Gastroesophageal sphincter (tissue), 4 donors: ENCODE measurements around the gene ZBTB17. TPM values are rescaled to one million over a fixed set of nuclear protein-coding genes. Genes with fewer than 3 reads are reported as not detected.
"Not testable (repeated sequence)": the region's sequence is repeated elsewhere in the genome, so short reads cannot be mapped to it uniquely, and the experiment has no call there.

Source experiments
- ATAC-seq: fragments of 150-250 bp; one replicate; pipeline ENCODE4 v1.9.1; 2016; ENCODE audit warnings: mild to moderate bottlenecking, moderate library complexity
- H3K27ac ChIP-seq, 4 donors: fragments of 200-600 bp; sonication (generic) in 3 of 4; 1 replicate in 3 of 4; 2 replicates in 1 of 4; pipeline ENCODE4 v1.5.1; 2016 to 2019
- H3K27me3 ChIP-seq: fragments of 200-600 bp; sonication (generic); one replicate; pipeline ENCODE4 v1.5.1; 2019
- H3K36me3 ChIP-seq, 2 donors: fragments of 200-600 bp; sonication (generic); one replicate each; pipeline ENCODE4 v1.5.1; 2019; ENCODE audit warnings: control low read depth in 1 of 2
- H3K4me1 ChIP-seq, 3 donors: fragments of 200-600 bp; sonication (generic); 1 replicate in 2 of 3; 2 replicates in 1 of 3; pipeline ENCODE4 v1.5.1; 2016 to 2019; ENCODE audit warnings: control low read depth in 2 of 3
- H3K4me3 ChIP-seq, 2 donors: fragments of 200-600 bp; sonication (generic); one replicate each; pipeline ENCODE4 v1.5.1; 2019; ENCODE audit warnings: mild to moderate bottlenecking in 1 of 2, moderate library complexity in 1 of 2
- H3K9me3 ChIP-seq, 3 donors: fragments of 200-600 bp; sonication (generic); one replicate each; pipeline ENCODE4 v1.5.1; 2017 to 2019; ENCODE audit warnings: control low read depth in 2 of 3
- EP300 ChIP-seq: sonication (generic); formaldehyde crosslinking; IDR thresholded peaks from one replicate; pipeline ENCODE4 v1.6.1; 2017; ENCODE audit warnings: antibody characterized with exemption, mild to moderate bottlenecking
- POLR2A ChIP-seq, 2 donors: fragments of 450-650 bp; IDR thresholded peaks; one replicate each; pipeline ENCODE4 v1.6.1; 2017; ENCODE audit warnings: antibody characterized with exemption in 2 of 2, mild to moderate bottlenecking in 2 of 2, moderate library complexity in 1 of 2
- POLR2AphosphoS5 ChIP-seq: sonication (generic); formaldehyde crosslinking; IDR thresholded peaks from one replicate; pipeline ENCODE4 v1.6.1; 2017; ENCODE audit warnings: antibody characterized with exemption
- WGBS, 2 donors: methylation state at CpG; one replicate each; pipeline ENCODE4 v1.1.5; 2018; ENCODE audit warnings: low coverage in 1 of 2; 5-methylcytosine and 5-hydroxymethylcytosine counted together
- total RNA-seq, 4 donors: library from RNA; depleted of rRNA; stranded (reverse); fragments of >200 nt; gene quantifications; one replicate each; pipeline ENCODE4 v1.1.0, GENCODE V29; 2016
- TF ChIP-seq, protein P1 (sequence below), 4 experiments: fragments of 200-600 bp in 2 of 4; fragments of 450-650 bp in 2 of 4; sonication (generic) in 1 of 4; IDR thresholded peaks; one replicate each; pipeline ENCODE4 v1.5.1; 2017 to 2019; ENCODE audit warnings: antibody characterized with exemption in 4 of 4, mild to moderate bottlenecking in 2 of 4, moderate library complexity in 2 of 4

The ZBTB17 gene
- total RNA-seq, 4 donors from 2014 or later, result 24.0 to 65.7 (median 29.0) TPM

DNA sequence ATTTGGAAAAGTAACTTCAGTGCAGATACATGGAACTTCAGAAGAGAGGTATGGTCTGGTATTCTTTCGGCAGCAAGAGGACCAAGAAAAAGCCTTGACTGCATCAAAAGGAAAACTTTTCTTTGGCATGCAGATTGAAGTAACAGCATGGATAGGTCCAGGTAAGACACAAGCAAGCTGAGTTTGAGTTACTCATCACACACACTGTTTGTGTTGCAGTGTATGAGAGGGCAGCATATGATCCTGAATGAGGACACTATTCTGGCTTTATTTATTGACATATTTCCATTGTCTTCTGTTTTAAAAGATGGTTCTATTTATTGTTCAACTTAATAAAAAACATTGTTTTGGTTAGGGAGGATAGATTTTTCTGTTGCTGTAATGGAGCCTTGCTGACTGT lies 64.8 kb downstream of the ZBTB17 start:
- ATAC-seq, result no peak
- TF ChIP-seq POLR2AphosphoS5 (no peak), POLR2A (IDR thresholded peaks at IDR 0.05) (no peak), EP300 (no peak)
- TF ChIP-seq, protein P1, sequence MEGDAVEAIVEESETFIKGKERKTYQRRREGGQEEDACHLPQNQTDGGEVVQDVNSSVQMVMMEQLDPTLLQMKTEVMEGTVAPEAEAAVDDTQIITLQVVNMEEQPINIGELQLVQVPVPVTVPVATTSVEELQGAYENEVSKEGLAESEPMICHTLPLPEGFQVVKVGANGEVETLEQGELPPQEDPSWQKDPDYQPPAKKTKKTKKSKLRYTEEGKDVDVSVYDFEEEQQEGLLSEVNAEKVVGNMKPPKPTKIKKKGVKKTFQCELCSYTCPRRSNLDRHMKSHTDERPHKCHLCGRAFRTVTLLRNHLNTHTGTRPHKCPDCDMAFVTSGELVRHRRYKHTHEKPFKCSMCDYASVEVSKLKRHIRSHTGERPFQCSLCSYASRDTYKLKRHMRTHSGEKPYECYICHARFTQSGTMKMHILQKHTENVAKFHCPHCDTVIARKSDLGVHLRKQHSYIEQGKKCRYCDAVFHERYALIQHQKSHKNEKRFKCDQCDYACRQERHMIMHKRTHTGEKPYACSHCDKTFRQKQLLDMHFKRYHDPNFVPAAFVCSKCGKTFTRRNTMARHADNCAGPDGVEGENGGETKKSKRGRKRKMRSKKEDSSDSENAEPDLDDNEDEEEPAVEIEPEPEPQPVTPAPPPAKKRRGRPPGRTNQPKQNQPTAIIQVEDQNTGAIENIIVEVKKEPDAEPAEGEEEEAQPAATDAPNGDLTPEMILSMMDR (IDR thresholded peaks at IDR 0.05), result no peak
- Histone ChIP-seq H3K4me1 (peaks cover 0 to 39% (median 1%) of the 10 kb centered on the region in 3 donors), H3K27me3 (no peaks in the 10 kb centered on the region), H3K4me3 (no peak overlapping the region), H3K27ac (no peak overlapping the region), H3K9me3 (no peaks in the 10 kb centered on the region), H3K36me3 (peaks cover 10 to 68% of the 10 kb centered on the region in 2 donors)
- 94 to 100% methylated on average over 1 of the region's 1 CpG for WGBS, 2 donors

DNA sequence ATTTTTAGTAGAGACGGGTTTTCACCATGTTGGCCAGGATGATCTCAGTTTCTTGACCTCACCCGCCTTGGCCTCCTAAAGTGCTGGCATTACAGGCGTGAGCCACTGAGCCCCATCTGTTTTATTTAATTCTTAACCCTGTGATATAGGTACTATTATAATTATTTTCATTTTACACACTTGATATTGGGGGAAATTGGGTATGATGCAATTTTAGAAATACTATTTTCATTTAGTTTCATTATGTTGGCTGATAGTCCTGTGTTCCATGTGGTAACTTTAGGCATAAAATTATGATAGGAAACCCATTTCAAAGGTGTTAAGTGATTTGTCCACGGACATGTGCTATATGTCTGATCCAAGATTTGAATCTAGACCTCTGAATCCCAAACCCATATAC lies 67.3 kb downstream of the ZBTB17 start:
- no peak for TF ChIP-seq EP300
- no peak for TF ChIP-seq POLR2AphosphoS5
- TF ChIP-seq, protein P1 (IDR thresholded peaks at IDR 0.05), result no peak
- no peak for TF ChIP-seq POLR2A (IDR thresholded peaks at IDR 0.05)
- no peak overlapping the region for H3K27ac ChIP-seq
- peaks cover 10 to 55% of the 10 kb centered on the region in 2 donors for H3K36me3 ChIP-seq
- peaks cover 0 to 46% (median 0%) of the 10 kb centered on the region in 3 donors for H3K4me1 ChIP-seq
- WGBS, 2 donors, result 91 to 98% methylated on average over 1 to 4 of the region's 4 CpGs
- H3K9me3 ChIP-seq, result no peaks in the 10 kb centered on the region
- no peaks in the 10 kb centered on the region for H3K27me3 ChIP-seq
- no peak for ATAC-seq
- H3K4me3 ChIP-seq, result no peak overlapping the region

DNA sequence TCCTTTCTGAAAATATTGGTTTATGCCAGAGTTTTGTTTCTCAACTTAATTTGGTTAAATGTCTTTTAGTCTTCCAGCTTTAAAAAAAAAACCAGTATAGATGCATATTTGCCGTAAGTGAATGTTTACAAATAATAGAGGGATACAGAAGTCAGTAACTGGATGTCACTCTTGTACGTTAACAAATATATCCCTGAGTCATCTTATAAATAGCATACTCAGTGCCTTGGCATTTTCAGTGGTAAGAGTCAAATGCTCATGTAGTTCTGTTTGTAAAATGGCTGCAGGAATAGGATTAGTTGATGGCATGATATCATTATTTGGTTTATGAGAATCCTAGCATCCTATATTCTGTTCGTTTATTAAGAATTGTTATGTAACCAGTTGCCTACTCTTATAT lies 73.0 kb downstream of the ZBTB17 start:
- Histone ChIP-seq H3K36me3 (peaks cover 0 to 13% of the 10 kb centered on the region in 2 donors), H3K9me3 (no peaks in the 10 kb centered on the region), H3K4me3 (no peak overlapping the region), H3K4me1 (peaks cover 0 to 82% (median 18%) of the 10 kb centered on the region in 3 donors), H3K27me3 (no peaks in the 10 kb centered on the region), H3K27ac (peak overlapping the region in 1 of 4 donors; percentile 14)
- no peak for ATAC-seq
- WGBS, 2 donors, result 35 to 62% methylated on average over 3 of the region's 3 CpGs
- TF ChIP-seq POLR2AphosphoS5 (peak; percentile 37), EP300 (no peak)

GRCh38 chr1:15900662-15901279 lies 75.1 kb downstream of the ZBTB17 start:
- Histone ChIP-seq H3K4me1 (peaks cover 0 to 87% (median 18%) of the 10 kb centered on the region in 3 donors), H3K9me3 (no peaks in the 10 kb centered on the region), H3K36me3 (peaks cover 0 to 13% of the 10 kb centered on the region in 2 donors), H3K27me3 (no peaks in the 10 kb centered on the region), H3K27ac (peak overlapping the region in 3 of 4 donors; percentile 22 to 49 (median 37)), H3K4me3 (no peak overlapping the region)
- no peak for TF ChIP-seq EP300
- TF ChIP-seq POLR2A (IDR thresholded peaks at IDR 0.05), result no peak
- TF ChIP-seq, protein P1 (IDR thresholded peaks at IDR 0.05), result no peak
- TF ChIP-seq POLR2AphosphoS5, result no peak
- no peak for ATAC-seq
- WGBS, 2 donors, result 77 to 79% methylated on average over 7 to 8 of the region's 8 CpGs

- H3K36me3 ChIP-seq, result peaks cover 0 to 4% of the 10 kb centered on the region in 2 donors
- H3K27ac ChIP-seq, result peak overlapping the region; percentile 24 to 62 (median 44)
- H3K27me3 ChIP-seq, result no peaks in the 10 kb centered on the region
- no peak overlapping the region for H3K4me3 ChIP-seq
- TF ChIP-seq EP300 (no peak), POLR2AphosphoS5 (no peak), POLR2A (IDR thresholded peaks at IDR 0.05) (no peak)
- TF ChIP-seq, protein P1 (IDR thresholded peaks at IDR 0.05), result no peak
- no peaks in the 10 kb centered on the region for H3K9me3 ChIP-seq
- 64 to 82% methylated on average over 9 of the region's 9 CpGs for WGBS, 2 donors
- ATAC-seq, result peak; percentile 50
- peaks cover 0 to 94% (median 18%) of the 10 kb centered on the region in 3 donors for H3K4me1 ChIP-seq
Measured at GRCh38 chr1:15899266-15899665, 76.6 kb downstream of the ZBTB17 start.

DNA sequence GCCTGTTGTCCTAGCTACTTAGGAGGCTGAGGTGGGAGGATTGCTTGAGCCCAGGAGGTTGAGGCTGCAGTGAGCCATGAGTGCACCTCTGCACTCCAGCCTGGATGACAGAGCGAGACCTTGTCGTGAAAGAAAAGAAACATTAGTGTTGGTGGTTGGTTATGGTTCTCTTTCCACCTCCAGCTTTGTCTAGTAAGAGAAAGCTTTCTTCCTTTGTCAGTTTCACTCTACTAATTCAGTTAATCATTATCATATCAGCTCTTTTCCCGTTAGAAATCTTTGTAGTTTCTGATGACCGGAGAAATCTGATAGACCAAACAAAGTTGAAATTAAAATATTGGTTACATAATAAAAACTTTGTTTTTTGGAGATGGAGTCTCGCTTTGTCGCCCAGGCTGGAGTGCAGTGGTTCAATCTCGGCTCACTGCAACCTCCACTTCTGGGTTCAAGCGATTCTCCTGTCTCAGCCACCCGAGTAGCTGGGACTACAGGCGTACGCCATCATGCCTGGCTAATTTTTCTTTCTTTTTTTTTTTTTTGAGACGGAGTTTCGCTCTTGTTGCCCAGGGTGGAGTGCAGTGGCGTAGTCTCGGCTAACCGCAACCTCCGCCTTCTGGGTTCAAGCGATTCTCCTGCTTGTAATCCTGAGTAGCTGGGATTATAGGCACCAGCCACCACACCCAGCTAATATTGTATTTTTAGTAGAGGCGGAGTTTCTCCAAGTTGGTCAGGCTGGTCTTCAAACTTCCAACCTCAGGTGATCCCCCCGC lies 78.9 kb downstream of the ZBTB17 start:
- H3K27me3 ChIP-seq, H3K9me3 ChIP-seq, H3K4me3 ChIP-seq, H3K36me3 ChIP-seq, ATAC-seq: not testable (repeated sequence)
- Histone ChIP-seq H3K27ac (peak overlapping the region in 3 of 4 donors; percentile 1 to 86 (median 55)), H3K4me1 (peaks cover 17 to 94% (median 23%) of the 10 kb centered on the region in 3 donors)
- WGBS, 2 donors, result 93 to 95% methylated on average over 8 to 20 of the region's 20 CpGs
